Astrocyte (in vitro differentiated cells and primary cell): ENCODE measurements around the gene IFNW1.

Experiments
- CTCF ChIP-seq: IDR thresholded peaks from 2 replicates; pipeline ENCODE4 v1.5.1; 2011; ENCODE audit warnings: low read depth, mild to moderate bottlenecking, inconsistent platforms, low read length, moderate library complexity; ENCODE audit not compliant: insufficient read depth
- EZH2 ChIP-seq: IDR thresholded peaks from 2 replicates; pipeline ENCODE4 v1.6.1; 2012; ENCODE audit warnings: mild to moderate bottlenecking, low read length, inconsistent platforms; ENCODE audit not compliant: insufficient read depth

DNA sequence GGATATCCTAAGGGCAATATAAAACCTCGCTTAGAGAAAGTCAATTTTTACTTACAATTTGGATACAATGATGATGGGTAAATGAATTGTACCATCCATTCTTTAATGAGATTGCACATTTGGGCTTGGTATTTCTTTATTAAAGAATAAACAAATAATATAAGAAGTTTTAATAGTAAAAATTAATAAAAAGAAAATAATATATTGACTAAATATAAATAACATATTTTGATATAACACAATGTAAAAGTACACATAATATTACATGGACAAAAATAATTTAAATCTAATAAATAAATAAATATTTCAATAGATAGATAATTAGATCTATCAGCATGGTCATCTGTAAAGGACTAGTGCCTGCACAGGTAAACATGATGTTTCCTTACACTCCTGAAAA lies 23.9 kb upstream of the IFNW1 start:
- TF ChIP-seq CTCF (no peak), EZH2 (no peak)
